ENCODE measurements around the gene BOD1L1. TPM values are rescaled to one million over a fixed set of nuclear protein-coding genes. Genes with fewer than 3 reads are reported as not detected.
A peak's percentile ranks its signal among the peaks of the same experiment; 100 is the strongest.

BOD1L1 gene
- total and polyA plus RNA-seq, 2 of the 8 experiments (the other 6 are each of a cell fraction or from before 2014, with no cell fraction given): 6.8 to 39.3 TPM

GRCh38 chr4:13546941-13547484 is 80.5 kb downstream of the BOD1L1 start:
- H2AFZ ChIP-seq (ENCODE audit: low read length): peak overlapping the region; percentile 38; the same call in 1 of the 2 replicates
- no peak overlapping the region for H3K56ac ChIP-seq (replicated peaks; ENCODE audit: insufficient read length, low read depth, low read length)
- H3K4me2 ChIP-seq (ENCODE audit: insufficient read depth in 1 of 2, low read depth in 2 of 2, low read length in 2 of 2): peak overlapping the region; percentile 86 to 96
- no peak overlapping the region for H3K4ac ChIP-seq (replicated peaks; ENCODE audit: insufficient read length, low read depth, low read length)
- peak overlapping the region; percentile 17 for H4K91ac ChIP-seq (replicated peaks; ENCODE audit: insufficient read length, low read length)
- ChIA-PET POLR2A (ENCODE audit: partially characterized antibody) (interaction anchor here (1.1 kb wide), 1 partner anchor 17 kb away, joined by 5 read pairs; no protein-coding TSS in a partner anchor), CTCF (ENCODE audit: partially characterized antibody) (interaction anchor here (1.1 to 3.4 kb wide), 5 partner anchors 16 to 818 kb away, joined by 4 to 13 read pairs (median 5); no protein-coding TSS in a partner anchor)
- no peak overlapping the region for H3K18ac ChIP-seq (ENCODE audit: extremely low read depth, low read length)
- WGBS, 2 experiments (ENCODE audit: extremely low coverage in 1 of 2, insufficient coverage in 1 of 2, insufficient read length in 1 of 2, insufficient replicate concordance in 2 of 2, low coverage in 1 of 2, low lambda C conversion rate in 2 of 2, missing lambda C conversion rate in 1 of 2): 3% methylated on average over 50 of the region's 54 CpGs; no CpG with 5 or more reads in 1 of the 2 experiments
- no peak overlapping the region; the same call in 1 of the 2 replicates for H2BK15ac ChIP-seq (ENCODE audit: low read length)
- H4K8ac ChIP-seq (ENCODE audit: extremely low read depth, insufficient read depth, low read length): no peak overlapping the region; the same call in 1 of the 2 replicates
- peaks cover 0 to 11% (median 0%) of the 10 kb centered on the region in 4 experiments; a peak in 1 of 8 replicates for H3K36me3 ChIP-seq (ENCODE audit: control insufficient read depth in 2 of 4, insufficient read depth in 4 of 4, low read length in 3 of 4)
- no peak overlapping the region for H4K5ac ChIP-seq (ENCODE audit: insufficient read length, low read depth, low read length)
- no peaks in the 10 kb centered on the region for H3K9me3 ChIP-seq (ENCODE audit: insufficient read depth in 2 of 2, low read depth in 1 of 2, low read length in 1 of 2)
- FAIRE-seq: no peak
- peak in 1 of 2 experiments; percentile 84 for DNase-seq (ENCODE audit: low read depth in 1 of 2, low spot score in 2 of 2)
- no peaks in the 10 kb centered on the region for H3K79me2 ChIP-seq (ENCODE audit: control insufficient read depth in 1 of 2, insufficient read depth in 2 of 2, low read length in 2 of 2)
- H2BK120ac ChIP-seq (replicated peaks; ENCODE audit: low read depth, low read length): no peak overlapping the region
- peak overlapping the region; percentile 64; the same call in 1 of the 2 replicates for H2BK12ac ChIP-seq (ENCODE audit: low read depth, low read length)
- no peak overlapping the region for H3K27ac ChIP-seq (ENCODE audit: low read depth, low read length)
- peaks cover 14% of the 10 kb centered on the region for H3K23me2 ChIP-seq (ENCODE audit: low read depth, low read length)
- no peak overlapping the region for H2BK20ac ChIP-seq (ENCODE audit: low read length)
- H3K79me1 ChIP-seq (ENCODE audit: low read depth, low read length): no peaks in the 10 kb centered on the region
- no peak overlapping the region for H3K14ac ChIP-seq (ENCODE audit: insufficient read length)
- no peak overlapping the region for H3K23ac ChIP-seq (ENCODE audit: insufficient read length)
- peaks cover 7 to 18% (median 16%) of the 10 kb centered on the region in 4 experiments for H3K4me1 ChIP-seq (replicated peaks in 1 of 4; ENCODE audit: control insufficient read depth in 3 of 4, insufficient read depth in 4 of 4, low read length in 3 of 4)
- H4K20me1 ChIP-seq (replicated peaks in 1 of 2; ENCODE audit: control insufficient read depth in 1 of 2, insufficient read depth in 2 of 2, low read length in 2 of 2): peaks cover 4% of the 10 kb centered on the region in 2 experiments
- peaks cover 48 to 81% (median 61%) of the 10 kb centered on the region in 4 experiments for H3K27me3 ChIP-seq (replicated peaks in 1 of 4; ENCODE audit: control insufficient read depth in 3 of 4, extremely low read depth in 1 of 4, insufficient read depth in 3 of 4, low read length in 3 of 4)
- H3K9ac ChIP-seq (replicated peaks in 1 of 4; ENCODE audit: extremely low read depth in 1 of 4, low read depth in 3 of 4, low read length in 3 of 4): no peak overlapping the region; a peak in 2 of 7 replicates
- H3K4me3 ChIP-seq (ENCODE audit: extremely low read depth in 1 of 4, insufficient read depth in 2 of 4, low read depth in 3 of 4, low read length in 4 of 4): peak overlapping the region; percentile 38 to 74 (median 52)
- no peak overlapping the region; the same call in 1 of the 2 replicates for H2BK5ac ChIP-seq (ENCODE audit: low read depth, low read length)
- H2AK5ac ChIP-seq (ENCODE audit: low read depth, low read length): no peak overlapping the region
- TF ChIP-seq SAP30 (IDR thresholded peaks at IDR 0.05; ENCODE audit: insufficient read depth, insufficient replicate concordance, low read length) (no peak), SUZ12 (IDR thresholded peaks at IDR 0.05; ENCODE audit: low read length) (peak; percentile 98; the same call in 1 of the 2 replicates), E2F6 (IDR thresholded peaks at IDR 0.05) (peak; percentile 52; the same call in 1 of the 2 replicates), ASH2L (IDR thresholded peaks at IDR 0.05; ENCODE audit: low read length) (no peak), ATF2 (IDR thresholded peaks at IDR 0.05; ENCODE audit: low read length) (no peak), MAX (IDR thresholded peaks at IDR 0.05) (peak; percentile 69), RNF2 (IDR thresholded peaks at IDR 0.05; ENCODE audit: borderline replicate concordance, low read depth, low read length, missing control alignments, poor library complexity, severe bottlenecking) (peak; percentile 69), SIN3A (conservative IDR thresholded peaks at IDR 0.05 in 1 of 2, IDR thresholded peaks at IDR 0.05 in 1 of 2; ENCODE audit: low read depth in 1 of 2, low read length in 2 of 2) (no peak)

Data from H1 (cell line).